Gastroesophageal sphincter (tissue), 4 donors: ENCODE results near the gene CAMTA2. TPM values are rescaled to one million over a fixed set of nuclear protein-coding genes. Genes with fewer than 3 reads are reported as not detected.

Experiments used
- ATAC-seq: fragments of 150-250 bp; one replicate; pipeline ENCODE4 v1.9.1; 2016; ENCODE audit warnings: mild to moderate bottlenecking, moderate library complexity
- H3K27ac ChIP-seq, 4 donors: fragments of 200-600 bp; sonication (generic) in 3 of 4; 1 replicate in 3 of 4; 2 replicates in 1 of 4; pipeline ENCODE4 v1.5.1; 2016 to 2019
- H3K27me3 ChIP-seq: fragments of 200-600 bp; sonication (generic); one replicate; pipeline ENCODE4 v1.5.1; 2019
- H3K36me3 ChIP-seq, 2 donors: fragments of 200-600 bp; sonication (generic); one replicate each; pipeline ENCODE4 v1.5.1; 2019; ENCODE audit warnings: control low read depth in 1 of 2
- H3K4me1 ChIP-seq, 3 donors: fragments of 200-600 bp; sonication (generic); 1 replicate in 2 of 3; 2 replicates in 1 of 3; pipeline ENCODE4 v1.5.1; 2016 to 2019; ENCODE audit warnings: control low read depth in 2 of 3
- H3K4me3 ChIP-seq, 2 donors: fragments of 200-600 bp; sonication (generic); one replicate each; pipeline ENCODE4 v1.5.1; 2019; ENCODE audit warnings: mild to moderate bottlenecking in 1 of 2, moderate library complexity in 1 of 2
- H3K9me3 ChIP-seq, 3 donors: fragments of 200-600 bp; sonication (generic); one replicate each; pipeline ENCODE4 v1.5.1; 2017 to 2019; ENCODE audit warnings: control low read depth in 2 of 3
- CTCF ChIP-seq, 4 experiments: fragments of 200-600 bp in 2 of 4; fragments of 450-650 bp in 2 of 4; sonication (generic) in 1 of 4; IDR thresholded peaks; one replicate each; pipeline ENCODE4 v1.5.1; 2017 to 2019; ENCODE audit warnings: antibody characterized with exemption in 4 of 4, mild to moderate bottlenecking in 2 of 4, moderate library complexity in 2 of 4
- EP300 ChIP-seq: sonication (generic); formaldehyde crosslinking; IDR thresholded peaks from one replicate; pipeline ENCODE4 v1.6.1; 2017; ENCODE audit warnings: antibody characterized with exemption, mild to moderate bottlenecking
- POLR2A ChIP-seq, 2 donors: fragments of 450-650 bp; IDR thresholded peaks; one replicate each; pipeline ENCODE4 v1.6.1; 2017; ENCODE audit warnings: antibody characterized with exemption in 2 of 2, mild to moderate bottlenecking in 2 of 2, moderate library complexity in 1 of 2
- POLR2AphosphoS5 ChIP-seq: sonication (generic); formaldehyde crosslinking; IDR thresholded peaks from one replicate; pipeline ENCODE4 v1.6.1; 2017; ENCODE audit warnings: antibody characterized with exemption
- WGBS, 2 donors: methylation state at CpG; one replicate each; pipeline ENCODE4 v1.1.5; 2018; ENCODE audit warnings: low coverage in 1 of 2; 5-methylcytosine and 5-hydroxymethylcytosine counted together
- total RNA-seq, 4 donors: library from RNA; depleted of rRNA; stranded (reverse); fragments of >200 nt; gene quantifications; one replicate each; pipeline ENCODE4 v1.1.0, GENCODE V29; 2016

Gene CAMTA2
- total RNA-seq, 4 donors from 2014 or later: 16.7 to 50.0 (median 26.1) TPM

DNA sequence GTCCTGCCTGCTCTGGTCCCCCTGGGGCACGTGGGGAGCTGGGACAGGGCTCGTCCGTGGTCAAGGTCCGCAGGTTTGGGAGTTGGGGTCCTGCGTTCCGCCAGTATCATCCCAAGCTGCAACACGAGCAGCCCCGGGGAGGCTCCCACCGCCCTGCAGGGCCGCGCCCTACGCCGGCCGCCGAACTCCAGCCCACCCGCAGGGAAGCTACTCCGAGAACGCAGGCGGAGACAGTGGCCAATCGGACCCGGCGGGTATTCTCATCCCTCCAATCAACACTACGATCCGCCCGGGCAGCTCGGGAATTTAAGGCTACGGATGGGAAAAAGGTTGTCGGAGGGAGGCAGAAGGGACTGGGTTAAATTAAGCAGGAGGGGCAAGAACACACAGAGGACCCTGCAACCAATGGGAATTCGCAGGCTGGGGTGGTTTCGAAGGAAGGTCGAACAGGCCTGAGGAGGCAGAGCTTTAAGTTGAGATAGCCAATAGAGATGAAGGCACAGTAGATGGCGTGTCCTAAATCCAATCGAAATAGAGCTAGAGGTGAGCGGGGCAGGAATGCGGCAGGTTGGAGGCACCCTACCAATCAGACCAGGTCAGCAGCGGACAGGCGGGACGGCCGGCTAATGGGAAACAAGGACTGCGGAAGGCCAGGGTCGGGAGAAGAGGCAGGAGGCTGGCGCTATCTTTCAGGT is 20.5 kb downstream of the CAMTA2 start:
- no peak for TF ChIP-seq EP300
- TF ChIP-seq POLR2A (IDR thresholded peaks at IDR 0.05): peak; percentile 34 to 54
- TF ChIP-seq POLR2AphosphoS5: peak; percentile 22
- peak in 1 of 4 experiments; percentile 1 for TF ChIP-seq CTCF (IDR thresholded peaks at IDR 0.05)
- Histone ChIP-seq H3K36me3 (peaks cover 0 to 26% of the 10 kb centered on the region in 2 donors), H3K27ac (peak overlapping the region; percentile 88 to 95 (median 94)), H3K4me3 (peak overlapping the region; percentile 70 to 76), H3K9me3 (no peaks in the 10 kb centered on the region), H3K4me1 (peaks cover 3 to 58% (median 30%) of the 10 kb centered on the region in 3 donors), H3K27me3 (no peaks in the 10 kb centered on the region)
- WGBS, 2 donors: 0 to 3% methylated on average over 9 to 19 of the region's 42 CpGs
- ATAC-seq: peak; percentile 94

GRCh38 chr17:4965311-4965986 is 22.0 kb downstream of the CAMTA2 start:
- H3K4me1 ChIP-seq: peaks cover 3 to 45% (median 30%) of the 10 kb centered on the region in 3 donors
- H3K27ac ChIP-seq: peak overlapping the region in 3 of 4 donors; percentile 94 to 95 (median 95)
- TF ChIP-seq CTCF (IDR thresholded peaks at IDR 0.05): no peak
- no peak for TF ChIP-seq POLR2A (IDR thresholded peaks at IDR 0.05)
- 94 to 97% methylated on average over 6 to 15 of the region's 15 CpGs for WGBS, 2 donors
- no peaks in the 10 kb centered on the region for H3K9me3 ChIP-seq
- no peak for ATAC-seq
- H3K4me3 ChIP-seq: no peak overlapping the region
- H3K36me3 ChIP-seq: peaks cover 0 to 26% of the 10 kb centered on the region in 2 donors
- H3K27me3 ChIP-seq: no peaks in the 10 kb centered on the region

DNA sequence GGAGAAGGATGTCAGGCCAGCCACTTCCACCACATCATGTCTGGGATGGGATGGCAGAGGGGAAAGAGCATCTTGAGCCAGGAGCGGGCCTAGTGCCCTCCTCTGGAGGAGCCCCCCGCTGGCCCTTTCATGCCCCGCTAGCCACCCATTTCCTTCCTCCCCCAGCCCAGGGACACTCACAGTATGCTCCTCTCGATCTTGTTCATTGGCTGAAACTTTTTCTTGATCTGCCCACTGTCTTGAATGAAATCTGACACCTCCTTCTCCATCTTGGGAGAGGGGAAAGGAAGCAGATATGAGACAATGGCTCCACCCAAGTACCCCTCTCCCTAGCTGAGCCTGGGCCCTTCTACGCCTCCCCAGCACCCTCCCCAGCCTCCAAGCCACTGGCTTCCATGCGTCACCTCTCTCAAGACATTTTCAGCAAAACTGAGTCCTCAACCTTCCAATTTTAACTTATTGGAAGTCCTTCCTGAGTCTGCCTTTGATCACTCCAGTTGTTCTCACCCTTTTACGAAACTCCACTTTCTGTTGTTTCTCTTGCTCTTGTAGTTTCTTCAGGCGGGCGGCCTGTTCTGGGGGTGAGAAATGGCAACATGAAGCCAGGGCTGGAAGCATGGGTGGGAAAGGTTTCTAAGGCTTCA is 27.1 kb downstream of the CAMTA2 start:
- TF ChIP-seq POLR2A (IDR thresholded peaks at IDR 0.05) (no peak), POLR2AphosphoS5 (no peak)

GRCh38 chr17:4959261-4959965 is 28.1 kb downstream of the CAMTA2 start:
- no peak for TF ChIP-seq POLR2A (IDR thresholded peaks at IDR 0.05)
- no peak for TF ChIP-seq EP300
- TF ChIP-seq POLR2AphosphoS5: no peak
- TF ChIP-seq CTCF (IDR thresholded peaks at IDR 0.05): no peak
- no peaks in the 10 kb centered on the region for H3K9me3 ChIP-seq
- peaks cover 0 to 49% of the 10 kb centered on the region in 2 donors for H3K36me3 ChIP-seq
- H3K4me3 ChIP-seq: no peak overlapping the region
- ATAC-seq: no peak
- no peak overlapping the region for H3K27ac ChIP-seq
- no peaks in the 10 kb centered on the region for H3K27me3 ChIP-seq
- WGBS, 2 donors: 63 to 83% methylated on average over 5 to 12 of the region's 18 CpGs
- H3K4me1 ChIP-seq: no peaks in the 10 kb centered on the region

More for the DNA sequence above, 27.1 kb downstream of the CAMTA2 start:
- no peaks in the 10 kb centered on the region for H3K9me3 ChIP-seq
- ATAC-seq: no peak
- 83% methylated on average over 5 to 7 of the region's 9 CpGs for WGBS, 2 donors
- H3K4me1 ChIP-seq: peaks cover 0 to 5% (median 0%) of the 10 kb centered on the region in 3 donors
- H3K27ac ChIP-seq: no peak overlapping the region
- peaks cover 0 to 49% of the 10 kb centered on the region in 2 donors for H3K36me3 ChIP-seq
- no peaks in the 10 kb centered on the region for H3K27me3 ChIP-seq
- H3K4me3 ChIP-seq: no peak overlapping the region

DNA sequence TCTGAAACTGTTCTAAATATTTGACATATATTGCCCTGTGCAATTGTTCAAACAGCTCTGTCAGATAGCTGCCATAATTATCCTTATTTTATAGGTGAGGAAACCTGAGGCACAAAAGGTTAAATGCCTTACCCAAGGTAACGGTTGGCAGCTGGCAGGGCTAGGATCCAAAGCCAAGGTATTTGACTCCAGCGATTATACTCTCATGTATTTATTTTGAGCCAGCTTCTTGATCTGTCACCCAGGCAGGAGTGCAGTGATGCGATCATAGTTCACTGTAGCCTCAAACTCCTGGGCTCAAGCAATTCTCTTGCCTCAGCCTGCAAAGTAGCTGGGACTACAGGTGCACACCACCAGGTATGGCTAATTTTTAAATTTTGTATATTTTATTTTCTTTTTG is 29.4 kb downstream of the CAMTA2 start:
- Histone ChIP-seq H3K27ac (no peak overlapping the region), H3K9me3 (no peaks in the 10 kb centered on the region), H3K4me3 (no peak overlapping the region), H3K36me3 (peaks cover 0 to 49% of the 10 kb centered on the region in 2 donors), H3K27me3 (no peaks in the 10 kb centered on the region), H3K4me1 (peaks cover 0 to 8% (median 0%) of the 10 kb centered on the region in 3 donors)
- no peak for TF ChIP-seq CTCF (IDR thresholded peaks at IDR 0.05)
- TF ChIP-seq EP300: no peak
- TF ChIP-seq POLR2AphosphoS5: no peak
- TF ChIP-seq POLR2A (IDR thresholded peaks at IDR 0.05): no peak
- 59 to 76% methylated on average over 3 of the region's 3 CpGs for WGBS, 2 donors
- no peak for ATAC-seq
